K562 (cell line): ENCODE results near the gene CRIP1. TPM values are rescaled to one million over a fixed set of nuclear protein-coding genes. Genes with fewer than 3 reads are reported as not detected.
A peak's percentile ranks its signal among the peaks of the same experiment; 100 is the strongest.

Source experiments
- BDP1 ChIP-seq: IDR thresholded peaks from 3 replicates; pipeline ENCODE4 v1.6.1; 2011; ENCODE audit not compliant: insufficient read length, insufficient read depth
- BHLHE40 ChIP-seq: IDR thresholded peaks from 2 replicates; pipeline ENCODE4 v1.6.1; 2011; ENCODE audit warnings: low read length, improper control_type of control experiment
- BMI1 ChIP-seq: fragments of 150-350 bp; IDR thresholded peaks from 2 replicates; pipeline ENCODE4 v1.6.1; 2014; ENCODE audit warnings: low read length
- CBFA2T3 ChIP-seq: fragments of 450-650 bp; IDR thresholded peaks from 2 replicates; pipeline ENCODE4 v1.6.1; 2017
- DDX20 ChIP-seq: fragments of 450-650 bp; IDR thresholded peaks from 2 replicates; pipeline ENCODE4 v1.6.1; 2016; ENCODE audit warnings: missing genetic modification characterization, low read depth, mild to moderate bottlenecking, missing compliant biosample characterization, moderate library complexity
- ETV5 ChIP-seq: sonication (generic); formaldehyde crosslinking; IDR thresholded peaks from 2 replicates; pipeline ENCODE4 v1.4.0; 2020; ENCODE audit warnings: low read depth, mild to moderate bottlenecking, missing genetic modification reagents
- MCM3 ChIP-seq: fragments of 450-650 bp; IDR thresholded peaks from 2 replicates; pipeline ENCODE4 v1.6.1; 2016
- MTA3 ChIP-seq: fragments of 450-650 bp; formaldehyde crosslinking; IDR thresholded peaks from 2 replicates; pipeline ENCODE4 v1.6.1; 2017; ENCODE audit warnings: mild to moderate bottlenecking, borderline replicate concordance
- NUFIP1 ChIP-seq: fragments of 450-650 bp; IDR thresholded peaks from 2 replicates; pipeline ENCODE4 v1.6.1; 2018; ENCODE audit not compliant: partially characterized antibody
- SAFB ChIP-seq: fragments of 200-400 bp; formaldehyde crosslinking; IDR thresholded peaks from 2 replicates; pipeline ENCODE4 v1.6.1; 2017; ENCODE audit warnings: low read depth, low read length, borderline replicate concordance
- SMARCA4 ChIP-seq: fragments of 450-650 bp; IDR thresholded peaks from 2 replicates; pipeline ENCODE4 v1.6.1; 2016
- ZBTB1 ChIP-seq: sonication (generic); formaldehyde crosslinking; IDR thresholded peaks from 2 replicates; pipeline ENCODE4 v1.8.1; 2023; ENCODE audit warnings: missing genetic modification reagents, low read depth, mild to moderate bottlenecking, borderline replicate concordance
- ZNF507 ChIP-seq: conservative IDR thresholded peaks from 2 replicates; pipeline ENCODE4 v1.6.1; 2017; ENCODE audit warnings: missing genetic modification characterization, missing compliant biosample characterization
- ZNF644 ChIP-seq: fragments of 200-800 bp; sonication (Bioruptor generic); IDR thresholded peaks from 2 replicates; pipeline ENCODE4 v1.6.1; 2016; ENCODE audit warnings: low read depth, missing genetic modification characterization, missing compliant biosample characterization
- polyA plus RNA-seq, 8 experiments: library from polyadenylated mRNA; depleted of rRNA in 4 of 8; stranded (reverse) in 5 of 8; unstranded in 3 of 8; fragments of >200 nt; fragmentation: Nextera tagmentation in 2 of 8; fragmentation: Illumina TruSeq in 1 of 8; extraction: Ambion mirVana in 2 of 8; extraction: Trizol in 1 of 8; gene quantifications; 2 replicates each; pipeline versions ENCODE4 v1.2.1 to v1.2.3, GENCODE V29; 2011 to 2014; ENCODE audit warnings: inconsistent platforms in 1 of 8, missing spikeins in 1 of 8
- total RNA-seq, 7 experiments: library from RNA; depleted of rRNA in 6 of 7; stranded (reverse); fragments of >200 nt in 6 of 7; fragmentation: Illumina TruSeq in 2 of 7; extraction: Trizol in 2 of 7; gene quantifications; 2 replicates each; pipeline versions ENCODE4 v1.2.1 to v1.2.3, GENCODE V29; 2011 to 2021; ENCODE audit warnings: low replicate concordance in 1 of 7
- TF ChIP-seq, protein P1 (sequence below): fragments of 450-650 bp; formaldehyde crosslinking; IDR thresholded peaks from 2 replicates; pipeline ENCODE4 v1.4.0; 2022; ENCODE audit warnings: mild to moderate bottlenecking, moderate library complexity
- TF ChIP-seq, protein P2 (sequence below): fragments of 250-450 bp; sonication (Bioruptor Pico); IDR thresholded peaks from 2 replicates; pipeline ENCODE4 v1.8.0; 2021; ENCODE audit warnings: mild to moderate bottlenecking, moderate library complexity
- TF ChIP-seq, protein P3 (sequence below), 2 experiments: fragments of 450-650 bp in 1 of 2; IDR thresholded peaks; 2 replicates each; pipeline ENCODE4 v1.6.1; 2011 to 2017; ENCODE audit warnings: low read depth in 2 of 2, antibody characterized with exemption in 1 of 2, borderline replicate concordance in 1 of 2, low read length in 1 of 2, mild to moderate bottlenecking in 1 of 2, mixed read lengths in 1 of 2; ENCODE audit not compliant: control insufficient read depth in 1 of 2
- TF ChIP-seq, protein P4 (sequence below): sonication (generic); formaldehyde crosslinking; IDR thresholded peaks from 2 replicates; pipeline ENCODE4 v1.8.1; 2022; ENCODE audit warnings: missing genetic modification reagents
- TF ChIP-seq, protein P5 (sequence below): fragments of 450-650 bp; conservative IDR thresholded peaks from 2 replicates; pipeline ENCODE4 v1.6.1; 2016; ENCODE audit warnings: missing genetic modification characterization, low read depth, mild to moderate bottlenecking, control low read depth, missing compliant biosample characterization

CRIP1 gene
- total and polyA plus RNA-seq, 9 of the 15 experiments (the other 6 are each of a cell fraction or from before 2014, with no cell fraction given): 0.11 to 0.58 (median 0.14) TPM; not detected in 6

DNA sequence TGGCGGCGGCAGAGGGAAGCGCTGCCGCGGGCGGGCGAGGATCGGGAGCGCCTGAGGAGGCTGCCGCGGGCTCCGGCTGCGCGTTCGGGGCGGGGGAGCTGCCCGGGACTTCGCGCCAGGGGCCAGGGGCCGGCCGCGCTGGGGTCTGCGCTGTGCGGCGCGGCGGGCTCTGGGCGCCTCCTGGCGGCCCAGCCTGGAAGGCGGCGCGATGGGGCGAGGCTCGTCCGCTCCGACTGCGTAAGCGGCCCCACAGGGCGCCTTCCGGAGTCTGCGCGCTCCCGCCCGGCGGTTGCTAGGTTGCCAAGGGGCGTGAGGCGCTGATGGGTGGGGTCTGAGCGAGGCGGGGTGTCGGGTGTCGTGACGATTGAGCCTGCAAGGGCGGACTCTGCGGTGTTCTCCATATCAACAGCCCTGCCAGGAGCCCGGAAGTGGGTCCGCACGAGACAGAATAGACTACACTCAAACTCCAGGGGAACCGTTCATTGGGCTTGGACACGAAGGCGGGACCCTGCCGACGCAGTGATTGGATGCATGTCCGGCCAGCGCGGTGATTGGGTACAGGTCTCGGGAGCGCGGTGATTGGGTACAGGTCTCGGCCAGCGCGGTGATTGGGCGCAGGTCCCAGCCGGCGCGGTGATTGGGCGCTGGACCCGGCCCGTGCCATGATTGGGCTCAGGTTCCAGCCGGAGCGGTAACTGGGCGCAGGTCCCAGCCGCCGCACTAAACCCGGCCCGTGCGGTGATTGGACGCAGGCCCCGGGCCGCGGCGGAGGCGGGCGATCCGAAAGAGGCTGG is 4.1 kb downstream of the CRIP1 start, which contains the start of gene TEDC1 (continued):
- TF ChIP-seq, protein P1, sequence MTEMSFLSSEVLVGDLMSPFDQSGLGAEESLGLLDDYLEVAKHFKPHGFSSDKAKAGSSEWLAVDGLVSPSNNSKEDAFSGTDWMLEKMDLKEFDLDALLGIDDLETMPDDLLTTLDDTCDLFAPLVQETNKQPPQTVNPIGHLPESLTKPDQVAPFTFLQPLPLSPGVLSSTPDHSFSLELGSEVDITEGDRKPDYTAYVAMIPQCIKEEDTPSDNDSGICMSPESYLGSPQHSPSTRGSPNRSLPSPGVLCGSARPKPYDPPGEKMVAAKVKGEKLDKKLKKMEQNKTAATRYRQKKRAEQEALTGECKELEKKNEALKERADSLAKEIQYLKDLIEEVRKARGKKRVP (CRISPR knock-in tag): no peak
- TF ChIP-seq DDX20 (tag): no peak
- peak; percentile 86 for TF ChIP-seq ZNF644
- no peak for TF ChIP-seq BDP1
- TF ChIP-seq, protein P2, sequence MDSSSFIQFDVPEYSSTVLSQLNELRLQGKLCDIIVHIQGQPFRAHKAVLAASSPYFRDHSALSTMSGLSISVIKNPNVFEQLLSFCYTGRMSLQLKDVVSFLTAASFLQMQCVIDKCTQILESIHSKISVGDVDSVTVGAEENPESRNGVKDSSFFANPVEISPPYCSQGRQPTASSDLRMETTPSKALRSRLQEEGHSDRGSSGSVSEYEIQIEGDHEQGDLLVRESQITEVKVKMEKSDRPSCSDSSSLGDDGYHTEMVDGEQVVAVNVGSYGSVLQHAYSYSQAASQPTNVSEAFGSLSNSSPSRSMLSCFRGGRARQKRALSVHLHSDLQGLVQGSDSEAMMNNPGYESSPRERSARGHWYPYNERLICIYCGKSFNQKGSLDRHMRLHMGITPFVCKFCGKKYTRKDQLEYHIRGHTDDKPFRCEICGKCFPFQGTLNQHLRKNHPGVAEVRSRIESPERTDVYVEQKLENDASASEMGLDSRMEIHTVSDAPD (CRISPR knock-in tag): no peak
- TF ChIP-seq, protein P3, sequence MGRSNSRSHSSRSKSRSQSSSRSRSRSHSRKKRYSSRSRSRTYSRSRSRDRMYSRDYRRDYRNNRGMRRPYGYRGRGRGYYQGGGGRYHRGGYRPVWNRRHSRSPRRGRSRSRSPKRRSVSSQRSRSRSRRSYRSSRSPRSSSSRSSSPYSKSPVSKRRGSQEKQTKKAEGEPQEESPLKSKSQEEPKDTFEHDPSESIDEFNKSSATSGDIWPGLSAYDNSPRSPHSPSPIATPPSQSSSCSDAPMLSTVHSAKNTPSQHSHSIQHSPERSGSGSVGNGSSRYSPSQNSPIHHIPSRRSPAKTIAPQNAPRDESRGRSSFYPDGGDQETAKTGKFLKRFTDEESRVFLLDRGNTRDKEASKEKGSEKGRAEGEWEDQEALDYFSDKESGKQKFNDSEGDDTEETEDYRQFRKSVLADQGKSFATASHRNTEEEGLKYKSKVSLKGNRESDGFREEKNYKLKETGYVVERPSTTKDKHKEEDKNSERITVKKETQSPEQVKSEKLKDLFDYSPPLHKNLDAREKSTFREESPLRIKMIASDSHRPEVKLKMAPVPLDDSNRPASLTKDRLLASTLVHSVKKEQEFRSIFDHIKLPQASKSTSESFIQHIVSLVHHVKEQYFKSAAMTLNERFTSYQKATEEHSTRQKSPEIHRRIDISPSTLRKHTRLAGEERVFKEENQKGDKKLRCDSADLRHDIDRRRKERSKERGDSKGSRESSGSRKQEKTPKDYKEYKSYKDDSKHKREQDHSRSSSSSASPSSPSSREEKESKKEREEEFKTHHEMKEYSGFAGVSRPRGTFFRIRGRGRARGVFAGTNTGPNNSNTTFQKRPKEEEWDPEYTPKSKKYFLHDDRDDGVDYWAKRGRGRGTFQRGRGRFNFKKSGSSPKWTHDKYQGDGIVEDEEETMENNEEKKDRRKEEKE (IDR thresholded peaks at IDR 0.05; ENCODE audit: borderline replicate concordance in 1 of 2, control insufficient read depth in 1 of 2, low read depth in 2 of 2, low read length in 1 of 2): no peak
- TF ChIP-seq CBFA2T3: no peak
- peak; percentile 74; the same call in 1 of the 2 replicates for TF ChIP-seq MTA3
- TF ChIP-seq, protein P4, sequence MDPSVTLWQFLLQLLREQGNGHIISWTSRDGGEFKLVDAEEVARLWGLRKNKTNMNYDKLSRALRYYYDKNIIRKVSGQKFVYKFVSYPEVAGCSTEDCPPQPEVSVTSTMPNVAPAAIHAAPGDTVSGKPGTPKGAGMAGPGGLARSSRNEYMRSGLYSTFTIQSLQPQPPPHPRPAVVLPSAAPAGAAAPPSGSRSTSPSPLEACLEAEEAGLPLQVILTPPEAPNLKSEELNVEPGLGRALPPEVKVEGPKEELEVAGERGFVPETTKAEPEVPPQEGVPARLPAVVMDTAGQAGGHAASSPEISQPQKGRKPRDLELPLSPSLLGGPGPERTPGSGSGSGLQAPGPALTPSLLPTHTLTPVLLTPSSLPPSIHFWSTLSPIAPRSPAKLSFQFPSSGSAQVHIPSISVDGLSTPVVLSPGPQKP (CRISPR knock-in tag): no peak
- no peak for TF ChIP-seq BMI1
- TF ChIP-seq, protein P5, sequence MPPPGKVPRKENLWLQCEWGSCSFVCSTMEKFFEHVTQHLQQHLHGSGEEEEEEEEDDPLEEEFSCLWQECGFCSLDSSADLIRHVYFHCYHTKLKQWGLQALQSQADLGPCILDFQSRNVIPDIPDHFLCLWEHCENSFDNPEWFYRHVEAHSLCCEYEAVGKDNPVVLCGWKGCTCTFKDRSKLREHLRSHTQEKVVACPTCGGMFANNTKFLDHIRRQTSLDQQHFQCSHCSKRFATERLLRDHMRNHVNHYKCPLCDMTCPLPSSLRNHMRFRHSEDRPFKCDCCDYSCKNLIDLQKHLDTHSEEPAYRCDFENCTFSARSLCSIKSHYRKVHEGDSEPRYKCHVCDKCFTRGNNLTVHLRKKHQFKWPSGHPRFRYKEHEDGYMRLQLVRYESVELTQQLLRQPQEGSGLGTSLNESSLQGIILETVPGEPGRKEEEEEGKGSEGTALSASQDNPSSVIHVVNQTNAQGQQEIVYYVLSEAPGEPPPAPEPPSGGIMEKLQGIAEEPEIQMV (tag): no peak
- no peak; the same call in 1 of the 2 replicates for TF ChIP-seq ETV5
- no peak for TF ChIP-seq SMARCA4
- no peak for TF ChIP-seq ZBTB1
- no peak for TF ChIP-seq NUFIP1
- peak; percentile 83 for TF ChIP-seq BHLHE40
- no peak for TF ChIP-seq SAFB
- no peak for TF ChIP-seq ZNF507 (tag)
- TF ChIP-seq MCM3: no peak
